KG1 (cell line): ENCODE data around the gene PRKACG.
"Not testable (repeated sequence)": the region's sequence is repeated elsewhere in the genome, so short reads cannot be mapped to it uniquely, and the experiment has no call there.

Source experiments
- DNase-seq: peaks from one replicate; lab custom pipeline; 2025; lab: John Stamatoyannopoulos, UW

PRKACG gene

GRCh38 chr9:69023650-69024049 is 9.7 kb upstream of the PRKACG start:
- no peak for DNase-seq

GRCh38 chr9:69020301-69021145 is 6.6 kb upstream of the PRKACG start:
- DNase-seq: no peak

- DNase-seq: no peak
These were observed 5.9 kb upstream of the PRKACG start for GRCh38 chr9:69019808-69020207.

GRCh38 chr9:69018737-69019136 is 4.8 kb upstream of the PRKACG start:
- no peak for DNase-seq

GRCh38 chr9:69016191-69017096 is 2.5 kb upstream of the PRKACG start:
- no peak for DNase-seq

- DNase-seq: no peak
These were observed 558 bp downstream of the PRKACG start for GRCh38 chr9:69013382-69013727.

GRCh38 chr9:69012696-69013381 is 1.1 kb downstream of the PRKACG start:
- DNase-seq: no peak

GRCh38 chr9:69009708-69010107 is 4.2 kb downstream of the PRKACG start:
- no peak for DNase-seq

- no peak for DNase-seq
These were observed 9.1 kb downstream of the PRKACG start for GRCh38 chr9:69004836-69005235.

GRCh38 chr9:69003051-69003450 is 10.9 kb downstream of the PRKACG start:
- no peak for DNase-seq

GRCh38 chr9:69001921-69002320 is 12.0 kb downstream of the PRKACG start:
- DNase-seq: no peak

- DNase-seq: peak; percentile 41
These were observed 14.4 kb downstream of the PRKACG start for GRCh38 chr9:68999393-69000105.

GRCh38 chr9:68998812-68999211 is 15.1 kb downstream of the PRKACG start:
- DNase-seq: no peak

- no peak for DNase-seq
These were observed 15.5 kb downstream of the PRKACG start for GRCh38 chr9:68998385-68998784.

GRCh38 chr9:68997666-68998065 is 16.2 kb downstream of the PRKACG start:
- DNase-seq: no peak

GRCh38 chr9:68996462-68996861 is 17.5 kb downstream of the PRKACG start:
- no peak for DNase-seq

GRCh38 chr9:68995776-68996175 is 18.1 kb downstream of the PRKACG start:
- no peak for DNase-seq

GRCh38 chr9:68991457-68991856 is 22.5 kb downstream of the PRKACG start:
- DNase-seq: no peak

GRCh38 chr9:68986949-68987348 is 27.0 kb downstream of the PRKACG start:
- DNase-seq: not testable (repeated sequence)

- no peak for DNase-seq
These were observed 30.1 kb downstream of the PRKACG start for GRCh38 chr9:68983522-68984424.

- no peak for DNase-seq
These were observed 30.9 kb downstream of the PRKACG start for GRCh38 chr9:68983008-68983411.
